Left renal pelvis (tissue), 4 donors: ENCODE measurements around the gene ABCD1. TPM values are rescaled to one million over a fixed set of nuclear protein-coding genes. Genes with fewer than 3 reads are reported as not detected.
"Not testable (repeated sequence)": the region's sequence is repeated elsewhere in the genome, so short reads cannot be mapped to it uniquely, and the experiment has no call there.

ENCODE experiments used
- DNase-seq, 4 donors: peaks; one replicate each; pipeline ENCODE4 v3.0.0-alpha.2; 2013; ENCODE audit warnings: low read depth in 4 of 4, low spot score in 3 of 4
- polyA plus RNA-seq, 4 donors: library from polyadenylated mRNA; unstranded; fragments of 120-200 nt; gene quantifications; one replicate each; pipeline ENCODE4 v1.2.1, GENCODE V29; 2013; ENCODE audit not compliant: insufficient read length in 4 of 4

Gene ABCD1
- polyA plus RNA-seq, 4 donors: 7.0 to 9.6 (median 8.0) TPM

- no peak for DNase-seq
These were observed 31.2 kb upstream of the ABCD1 start for GRCh38 chrX:153693216-153694086.

DNA sequence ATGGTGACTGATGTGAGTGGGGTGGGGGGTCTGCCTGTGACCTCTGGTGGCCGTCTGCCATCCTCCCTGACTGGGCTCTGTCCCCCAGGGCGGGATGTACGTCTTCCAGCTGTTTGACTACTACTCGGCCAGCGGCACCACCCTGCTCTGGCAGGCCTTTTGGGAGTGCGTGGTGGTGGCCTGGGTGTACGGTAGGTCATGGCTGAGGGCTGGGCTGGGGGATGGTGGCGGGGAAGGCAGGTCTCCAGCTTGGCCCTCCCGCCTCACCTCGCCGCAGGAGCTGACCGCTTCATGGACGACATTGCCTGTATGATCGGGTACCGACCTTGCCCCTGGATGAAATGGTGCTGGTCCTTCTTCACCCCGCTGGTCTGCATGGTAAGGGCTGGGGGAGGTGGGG, 30.4 kb upstream of the ABCD1 start:
- DNase-seq: not testable (repeated sequence)

GRCh38 chrX:153694687-153695270, 29.9 kb upstream of the ABCD1 start:
- no peak for DNase-seq

DNA sequence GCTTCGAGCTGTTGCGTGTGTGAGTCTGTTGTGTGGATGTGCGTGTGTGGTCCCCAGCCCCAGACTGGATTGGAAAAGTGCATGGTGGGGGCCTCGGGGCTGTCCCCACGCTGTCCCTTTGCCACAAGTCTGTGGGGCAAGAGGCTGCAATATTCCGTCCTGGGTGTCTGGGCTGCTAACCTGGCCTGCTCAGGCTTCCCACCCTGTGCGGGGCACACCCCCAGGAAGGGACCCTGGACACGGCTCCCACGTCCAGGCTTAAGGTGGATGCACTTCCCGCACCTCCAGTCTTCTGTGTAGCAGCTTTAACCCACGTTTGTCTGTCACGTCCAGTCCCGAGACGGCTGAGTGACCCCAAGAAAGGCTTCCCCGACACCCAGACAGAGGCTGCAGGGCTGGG, 28.6 kb upstream of the ABCD1 start:
- DNase-seq: no peak

DNA sequence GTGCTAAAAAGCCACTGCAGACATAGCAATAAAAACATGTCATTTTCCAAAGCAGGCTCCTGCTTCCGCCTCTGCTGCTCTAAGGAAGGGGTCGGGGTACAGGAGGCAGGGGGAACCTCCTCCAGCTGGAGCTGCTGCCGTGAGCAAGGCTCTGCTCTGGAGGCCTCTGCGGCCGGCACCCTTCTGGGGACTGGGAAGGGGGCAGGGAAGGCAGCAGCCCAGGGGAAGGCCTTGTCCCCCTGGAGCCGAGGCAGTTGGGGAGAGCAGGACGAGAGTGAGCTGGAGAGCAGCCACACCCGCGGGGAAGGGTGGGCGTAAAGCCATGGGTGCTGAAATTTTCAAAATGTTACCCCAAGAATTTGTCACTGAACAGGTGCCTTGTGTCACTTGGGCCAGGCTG, 28.1 kb upstream of the ABCD1 start:
- DNase-seq: not testable (repeated sequence)

GRCh38 chrX:153696986-153697722, 27.5 kb upstream of the ABCD1 start:
- DNase-seq: not testable (repeated sequence)

- no peak for DNase-seq
These were observed 26.5 kb upstream of the ABCD1 start for GRCh38 chrX:153697924-153698865.

GRCh38 chrX:153699210-153699783, 25.4 kb upstream of the ABCD1 start:
- DNase-seq: not testable (repeated sequence)

GRCh38 chrX:153699784-153700371, 24.8 kb upstream of the ABCD1 start:
- DNase-seq: not testable (repeated sequence)

GRCh38 chrX:153700376-153700945, 24.2 kb upstream of the ABCD1 start:
- DNase-seq: no peak

- no peak for DNase-seq
These were observed 23.7 kb upstream of the ABCD1 start for GRCh38 chrX:153700967-153701366.

DNA sequence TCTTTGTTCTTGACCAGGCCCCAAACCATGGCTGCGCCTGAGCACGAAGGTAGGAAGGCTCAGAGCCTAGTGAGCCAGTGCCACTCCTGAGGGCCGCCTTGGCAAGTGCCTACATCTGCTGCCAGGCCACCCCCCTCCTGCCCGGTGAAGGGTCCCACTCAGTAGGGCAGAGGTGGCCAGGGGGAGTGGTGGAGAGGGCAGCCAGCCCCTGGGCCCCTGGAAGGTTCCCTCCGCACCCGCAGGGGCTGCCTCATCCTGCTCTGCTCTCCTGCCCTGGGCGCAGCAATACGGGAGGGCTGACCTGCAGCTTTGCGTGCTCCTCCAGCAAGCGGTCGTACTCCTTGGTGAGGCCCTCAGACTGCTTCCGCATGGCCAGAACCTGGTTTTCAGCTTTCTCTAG, 22.9 kb upstream of the ABCD1 start:
- no peak for DNase-seq

DNA sequence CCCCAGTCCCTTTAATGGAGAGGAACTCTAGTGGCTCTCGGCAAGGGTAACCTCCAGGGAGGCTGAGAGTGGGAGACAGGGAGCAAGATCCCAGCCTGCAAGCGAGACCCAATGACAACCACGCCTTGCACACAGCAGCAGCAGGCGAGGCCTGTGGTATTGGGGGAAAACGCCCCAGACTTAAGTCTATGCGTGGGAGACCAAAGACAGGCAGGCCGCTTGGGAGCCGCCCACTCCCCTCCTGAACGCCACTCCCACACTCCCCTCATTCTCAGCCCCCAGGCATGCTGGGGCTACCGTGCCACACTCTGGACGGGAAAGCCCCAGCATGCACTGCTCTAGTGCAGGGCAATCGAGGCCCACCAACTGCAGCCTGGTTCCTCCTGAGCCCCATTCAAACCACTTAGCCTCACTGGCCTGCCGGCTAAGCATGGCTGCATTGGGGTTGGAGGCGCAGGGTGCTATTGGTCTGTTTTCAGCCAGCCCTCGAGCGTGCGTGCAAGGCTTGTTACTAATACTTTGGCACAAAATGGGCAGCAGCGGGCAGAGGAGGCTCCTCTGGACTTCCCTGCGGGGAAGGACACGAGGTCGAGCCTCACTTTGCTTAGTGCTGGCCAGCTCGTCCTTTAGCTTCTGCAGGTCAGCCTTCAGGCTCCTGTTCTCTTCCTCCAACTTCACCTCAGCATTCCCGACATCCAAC, 22.2 kb upstream of the ABCD1 start:
- no peak for DNase-seq

DNA sequence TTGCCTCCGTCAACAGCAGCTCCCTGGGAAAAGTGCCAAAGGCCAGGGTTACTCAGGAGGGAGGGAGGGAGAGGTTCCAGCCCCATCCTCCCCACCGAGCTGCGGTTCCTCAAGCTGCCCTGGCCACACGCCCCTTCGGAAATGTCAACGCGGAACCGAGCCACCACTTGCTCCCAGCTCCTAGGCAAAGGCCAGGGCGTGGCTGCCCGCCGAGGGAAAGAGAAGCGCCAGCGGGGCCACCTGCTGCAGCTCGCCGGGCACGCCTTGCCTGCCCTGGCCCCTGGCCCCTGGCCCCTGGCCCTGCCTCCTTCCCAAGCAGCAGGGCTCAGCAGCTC, 21.7 kb upstream of the ABCD1 start:
- DNase-seq: no peak

DNA sequence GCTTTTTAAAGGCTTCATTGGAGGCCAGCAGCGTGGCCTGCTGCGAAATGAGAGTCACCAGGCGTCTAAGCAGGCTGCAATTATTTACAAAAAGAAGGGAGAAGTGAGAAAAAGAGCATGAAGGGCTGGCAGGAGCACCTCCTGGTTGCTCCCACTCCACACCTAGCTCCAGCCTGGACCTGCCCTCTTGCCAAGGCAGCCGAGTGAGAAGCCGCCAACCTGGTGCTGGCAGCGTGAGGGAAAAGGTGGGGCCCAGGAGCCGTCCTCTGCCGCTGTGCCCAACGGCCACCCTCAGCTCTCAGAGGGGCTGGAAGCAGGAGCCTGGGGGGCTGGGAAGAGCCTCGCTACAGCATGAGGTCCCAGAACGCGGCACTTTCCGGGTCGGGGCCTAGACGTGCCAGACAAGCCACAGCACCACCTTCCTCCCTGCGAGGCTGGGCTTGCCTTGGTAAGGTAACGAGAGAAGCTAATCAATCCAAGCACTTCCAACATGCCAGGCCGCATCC, 20.6 kb upstream of the ABCD1 start:
- DNase-seq: no peak

GRCh38 chrX:153704631-153705402, 19.8 kb upstream of the ABCD1 start:
- not testable (repeated sequence) for DNase-seq

GRCh38 chrX:153705403-153706060, 19.1 kb upstream of the ABCD1 start:
- not testable (repeated sequence) for DNase-seq
